ENCODE results near the gene DOC2B.
"Not testable (repeated sequence)": the region's sequence is repeated elsewhere in the genome, so short reads cannot be mapped to it uniquely, and the experiment has no call there.

The DOC2B gene

GRCh38 chr17:210402-210801 lies 29.0 kb upstream of the DOC2B start:
- no peak for DNase-seq

- DNase-seq = no peak
Observed at GRCh38 chr17:208429-208828, 27.0 kb upstream of the DOC2B start.

- DNase-seq = no peak
Observed at GRCh38 chr17:207775-208174, 26.3 kb upstream of the DOC2B start.

- DNase-seq = no peak
Observed at GRCh38 chr17:206941-207560, 25.6 kb upstream of the DOC2B start.

- not testable (repeated sequence) for DNase-seq
Observed at GRCh38 chr17:206484-206883, 25.0 kb upstream of the DOC2B start.

- no peak for DNase-seq
Observed at GRCh38 chr17:205817-206216, 24.4 kb upstream of the DOC2B start.

GRCh38 chr17:205148-205669 lies 23.8 kb upstream of the DOC2B start:
- DNase-seq = no peak

- DNase-seq = no peak
Observed at GRCh38 chr17:204427-205147, 23.1 kb upstream of the DOC2B start.

GRCh38 chr17:202501-202951 lies 21.1 kb upstream of the DOC2B start:
- DNase-seq = no peak

- DNase-seq = not testable (repeated sequence)
Observed at GRCh38 chr17:201736-202135, 20.3 kb upstream of the DOC2B start.

- not testable (repeated sequence) for DNase-seq
Observed at GRCh38 chr17:201257-201656, 19.8 kb upstream of the DOC2B start.

- DNase-seq = no peak
Observed at GRCh38 chr17:200586-200985, 19.1 kb upstream of the DOC2B start.

- no peak for DNase-seq
Observed at GRCh38 chr17:199806-200545, 18.5 kb upstream of the DOC2B start.

GRCh38 chr17:199191-199604 lies 17.7 kb upstream of the DOC2B start:
- DNase-seq = no peak

- not testable (repeated sequence) for DNase-seq
Observed at GRCh38 chr17:198225-198624, 16.8 kb upstream of the DOC2B start.

GRCh38 chr17:197352-197751 lies 15.9 kb upstream of the DOC2B start:
- no peak for DNase-seq

GRCh38 chr17:194828-195602 lies 13.6 kb upstream of the DOC2B start:
- DNase-seq = no peak

- no peak for DNase-seq
Observed at GRCh38 chr17:193841-194806, 12.7 kb upstream of the DOC2B start.

- no peak for DNase-seq
Observed at GRCh38 chr17:193426-193810, 12.0 kb upstream of the DOC2B start.

- no peak for DNase-seq
Observed at GRCh38 chr17:192666-193425, 11.4 kb upstream of the DOC2B start.

GRCh38 chr17:189444-189843 lies 8.0 kb upstream of the DOC2B start:
- DNase-seq = no peak
